22Rv1 (cell line): ENCODE measurements around the gene HIVEP3.

Experiments
- CTCF ChIP-seq: fragments of 450-650 bp; IDR thresholded peaks from 2 replicates; pipeline ENCODE4 v1.5.1; 2017; ENCODE audit warnings: mild to moderate bottlenecking
- ZFX ChIP-seq: fragments of 450-650 bp; IDR thresholded peaks from 2 replicates; pipeline ENCODE4 v1.6.1; 2017; ENCODE audit warnings: antibody characterized with exemption, borderline replicate concordance

- no peak for TF ChIP-seq CTCF
- no peak for TF ChIP-seq ZFX
Observed at GRCh38 chr1:41758500-41758899, 160.2 kb downstream of the HIVEP3 start.
